Peyer's patch (tissue), 4 donors: ENCODE data around the gene MYMX. TPM values are rescaled to one million over a fixed set of nuclear protein-coding genes. Genes with fewer than 3 reads are reported as not detected.

Source experiments
- DNase-seq, 3 donors: peaks; one replicate each; pipeline ENCODE4 v3.0.0-alpha.2; 2017 to 2019
- H3K27ac ChIP-seq, 4 donors: fragments of 200-600 bp; sonication (generic); one replicate each; pipeline ENCODE4 v1.5.1; 2016 to 2019
- H3K27me3 ChIP-seq, 2 donors: fragments of 200-600 bp; sonication (generic); one replicate each; pipeline ENCODE4 v1.5.1; 2019
- H3K36me3 ChIP-seq, 3 donors: fragments of 200-600 bp; sonication (generic); one replicate each; pipeline ENCODE4 v1.5.1; 2016 to 2019
- H3K4me1 ChIP-seq, 4 donors: fragments of 200-600 bp; sonication (generic); one replicate each; pipeline ENCODE4 v1.5.1; 2016 to 2019
- H3K4me3 ChIP-seq, 4 donors: fragments of 200-600 bp; sonication (generic); 1 replicate in 3 of 4; 2 replicates in 1 of 4; pipeline ENCODE4 v1.5.1; 2016 to 2019; ENCODE audit warnings: mild to moderate bottlenecking in 1 of 4
- H3K9me3 ChIP-seq, 4 donors: fragments of 200-600 bp; sonication (generic); one replicate each; pipeline ENCODE4 v1.5.1; 2016 to 2019; ENCODE audit warnings: mild to moderate bottlenecking in 1 of 4
- CTCF ChIP-seq, 6 experiments: fragments of 450-650 bp in 4 of 6; fragments of 200-600 bp in 2 of 6; sonication (generic) in 1 of 6; IDR thresholded peaks; one replicate each; pipeline ENCODE4 v1.5.1; 2017 to 2019; ENCODE audit warnings: antibody characterized with exemption in 6 of 6, mild to moderate bottlenecking in 3 of 6, moderate library complexity in 1 of 6
- POLR2A ChIP-seq, 2 donors: fragments of 450-650 bp; IDR thresholded peaks; one replicate each; pipeline ENCODE4 v1.5.1; 2017; ENCODE audit warnings: antibody characterized with exemption in 2 of 2, mild to moderate bottlenecking in 2 of 2, moderate library complexity in 2 of 2
- total RNA-seq, 4 donors: library from RNA; depleted of rRNA; stranded (reverse); fragments of >200 nt; gene quantifications; one replicate each; pipeline ENCODE4 v1.1.0, GENCODE V29; 2016

Gene MYMX
- total RNA-seq, 4 donors from 2014 or later = not detected

GRCh38 chr6:44202972-44203750 is 13.6 kb upstream of the MYMX start:
- TF ChIP-seq POLR2A (IDR thresholded peaks at IDR 0.05) = no peak
- no peak for TF ChIP-seq CTCF (IDR thresholded peaks at IDR 0.05)
- H3K27ac ChIP-seq = no peak overlapping the region
- H3K4me1 ChIP-seq = no peaks in the 10 kb centered on the region
- H3K27me3 ChIP-seq = no peaks in the 10 kb centered on the region
- no peak overlapping the region for H3K4me3 ChIP-seq
- H3K36me3 ChIP-seq = no peaks in the 10 kb centered on the region
- no peak for DNase-seq
- no peaks in the 10 kb centered on the region for H3K9me3 ChIP-seq

- Histone ChIP-seq H3K36me3 (no peaks in the 10 kb centered on the region), H3K9me3 (no peaks in the 10 kb centered on the region), H3K27me3 (no peaks in the 10 kb centered on the region), H3K27ac (no peak overlapping the region), H3K4me3 (no peak overlapping the region), H3K4me1 (no peaks in the 10 kb centered on the region)
- TF ChIP-seq CTCF (IDR thresholded peaks at IDR 0.05) (no peak), POLR2A (IDR thresholded peaks at IDR 0.05) (no peak)
- DNase-seq = no peak
Measured at GRCh38 chr6:44203955-44204354, 12.8 kb upstream of the MYMX start.

DNA sequence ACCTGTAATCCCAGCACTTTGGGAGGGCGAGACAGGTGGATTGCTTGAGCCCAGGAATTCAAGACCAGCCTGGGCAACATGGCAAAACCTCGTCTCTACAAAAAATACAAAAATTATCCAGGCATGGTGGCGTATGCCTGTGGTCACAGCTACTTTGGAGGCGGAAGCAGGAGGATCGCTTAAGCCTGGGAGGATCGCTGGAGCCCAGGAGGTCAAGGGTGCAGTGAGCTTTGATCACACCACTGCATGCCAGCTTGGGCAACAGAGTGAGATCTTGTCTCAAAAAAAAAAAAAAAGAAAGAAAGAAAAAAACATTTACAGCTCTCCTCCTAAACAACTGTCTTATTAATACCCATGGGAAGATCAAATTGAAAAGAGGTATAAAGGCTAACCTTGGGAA is 8.8 kb upstream of the MYMX start:
- no peaks in the 10 kb centered on the region for H3K9me3 ChIP-seq
- H3K27me3 ChIP-seq = no peaks in the 10 kb centered on the region
- no peaks in the 10 kb centered on the region for H3K4me1 ChIP-seq
- H3K36me3 ChIP-seq = no peaks in the 10 kb centered on the region
- no peak for DNase-seq
- no peak overlapping the region for H3K27ac ChIP-seq
- no peak for TF ChIP-seq POLR2A (IDR thresholded peaks at IDR 0.05)
- no peak for TF ChIP-seq CTCF (IDR thresholded peaks at IDR 0.05)
- no peak overlapping the region for H3K4me3 ChIP-seq

GRCh38 chr6:44211284-44211683 is 5.4 kb upstream of the MYMX start:
- TF ChIP-seq POLR2A (IDR thresholded peaks at IDR 0.05) (no peak), CTCF (IDR thresholded peaks at IDR 0.05) (no peak)
- Histone ChIP-seq H3K27me3 (no peaks in the 10 kb centered on the region), H3K27ac (no peak overlapping the region), H3K9me3 (no peaks in the 10 kb centered on the region), H3K4me1 (no peaks in the 10 kb centered on the region), H3K4me3 (no peak overlapping the region), H3K36me3 (no peaks in the 10 kb centered on the region)
- no peak for DNase-seq

- Histone ChIP-seq H3K36me3 (no peaks in the 10 kb centered on the region), H3K27me3 (no peaks in the 10 kb centered on the region), H3K9me3 (no peaks in the 10 kb centered on the region), H3K4me3 (no peak overlapping the region), H3K4me1 (peaks cover 0 to 28% (median 8%) of the 10 kb centered on the region in 4 donors), H3K27ac (no peak overlapping the region)
- DNase-seq = no peak
- TF ChIP-seq POLR2A (IDR thresholded peaks at IDR 0.05) = no peak
- no peak for TF ChIP-seq CTCF (IDR thresholded peaks at IDR 0.05)
Measured at GRCh38 chr6:44214307-44214706, 2.4 kb upstream of the MYMX start.
